ENCODE measurements around the gene BPIFA3.

GRCh38 chr20:33199026-33199425, 18.1 kb upstream of the BPIFA3 start:
- TF ChIP-seq EZH2 (IDR thresholded peaks at IDR 0.05) (no peak), CTCF (IDR thresholded peaks at IDR 0.05) (no peak)

Measured in neural progenitor cell (in vitro differentiated cells).